A673 (cell line): ENCODE data around the gene STK17A. TPM values are rescaled to one million over a fixed set of nuclear protein-coding genes. Genes with fewer than 3 reads are reported as not detected.

Experiments used
- BruUV-seq: library from RNA; stranded (reverse); fragments of 400-500 nt; replicated peaks from 2 replicates; lab custom pipeline; 2021; lab: Mats Ljungman, UMichigan
- CTCF ChIA-PET: fragments of 300-600 bp; sonication (Branson Sonifier 250); formaldehyde crosslinking; loops from one replicate; lab custom pipeline; 2022; ENCODE audit warnings: antibody characterized with exemption; lab: Charles Lee
- POLR2A ChIA-PET: fragments of 300-600 bp; sonication (Branson Sonifier 250); formaldehyde crosslinking; loops from one replicate; lab custom pipeline; 2022; ENCODE audit warnings: antibody characterized with exemption; ENCODE audit not compliant: low non-redundant PET; lab: Charles Lee
- DNase-seq: peaks from one replicate; pipeline ENCODE4 v3.0.0-alpha.2; 2015; ENCODE audit warnings: low spot score
- H3K27ac ChIP-seq: fragments of 200-600 bp; sonication (generic); 2 replicates; pipeline ENCODE4 v1.5.1; 2016; ENCODE audit warnings: mixed run types, low read depth, mild to moderate bottlenecking, mixed read lengths, antibody characterized with exemption, low read length; ENCODE audit not compliant: poor library complexity, severe bottlenecking
- H3K27me3 ChIP-seq: fragments of 200-600 bp; sonication (generic); replicated peaks from 2 replicates; pipeline ENCODE4 v1.6.1; 2017; ENCODE audit warnings: mixed run types, low read depth, mild to moderate bottlenecking, mixed read lengths, antibody characterized with exemption, low read length; ENCODE audit not compliant: insufficient read depth, poor library complexity
- H3K36me3 ChIP-seq: fragments of 200-600 bp; sonication (generic); 2 replicates; pipeline ENCODE4 v1.6.1; 2016; ENCODE audit warnings: mixed run types, mild to moderate bottlenecking, mixed read lengths, antibody characterized with exemption, low read length; ENCODE audit not compliant: insufficient read depth, poor library complexity, severe bottlenecking
- H3K4me1 ChIP-seq: fragments of 200-600 bp; sonication (generic); 2 replicates; pipeline ENCODE4 v1.6.1; 2017; ENCODE audit warnings: mixed run types, mild to moderate bottlenecking, mixed read lengths, antibody characterized with exemption, low read length; ENCODE audit not compliant: insufficient read depth, poor library complexity, severe bottlenecking
- H3K4me3 ChIP-seq: fragments of 200-600 bp; sonication (generic); 2 replicates; pipeline ENCODE4 v1.5.1; 2016; ENCODE audit warnings: low read depth, mixed run types, mild to moderate bottlenecking, mixed read lengths, low read length; ENCODE audit not compliant: poor library complexity, severe bottlenecking
- H3K9me3 ChIP-seq: fragments of 200-600 bp; sonication (generic); 2 replicates; pipeline ENCODE4 v1.6.1; 2016; ENCODE audit warnings: mixed run types, low read depth, mild to moderate bottlenecking, mixed read lengths, antibody characterized with exemption, low read length; ENCODE audit not compliant: poor library complexity, severe bottlenecking
- EZH2 ChIP-seq: fragments of 200-600 bp; sonication (generic); IDR thresholded peaks from 2 replicates; pipeline ENCODE4 v1.6.1; 2017; ENCODE audit warnings: borderline replicate concordance, low read depth, mild to moderate bottlenecking, mixed read lengths, antibody characterized with exemption, low read length; ENCODE audit not compliant: poor library complexity, severe bottlenecking
- intact Hi-C: fragments of 100-400 bp; cut with micrococcal nuclease; formaldehyde crosslinking; loops from one replicate; pipeline ENCODE4 v1.10.0; 2022; ENCODE audit not compliant: unreplicated experiment
- total RNA-seq: library from RNA; stranded (reverse); gene quantifications from 2 replicates; pipeline ENCODE4 v1.2.3, GENCODE V29; 2021
- TF ChIP-seq, protein P1 (sequence below): fragments of 300-800, 200-600 bp; sonication (generic); conservative IDR thresholded peaks from 2 replicates; pipeline ENCODE4 v1.5.1; 2017; ENCODE audit warnings: low read depth, mild to moderate bottlenecking, antibody characterized with exemption, low read length, moderate library complexity, mixed read lengths

The STK17A gene
- total RNA-seq, 1 experiment from 2014 or later = 27.3 TPM

- CTCF ChIA-PET = no interaction called here
- Histone ChIP-seq H3K27ac (no peak overlapping the region), H3K4me3 (no peak overlapping the region), H3K36me3 (no peaks in the 10 kb centered on the region), H3K27me3 (no peaks in the 10 kb centered on the region), H3K9me3 (no peaks in the 10 kb centered on the region), H3K4me1 (no peaks in the 10 kb centered on the region)
- no peak for TF ChIP-seq EZH2
- TF ChIP-seq, protein P1, sequence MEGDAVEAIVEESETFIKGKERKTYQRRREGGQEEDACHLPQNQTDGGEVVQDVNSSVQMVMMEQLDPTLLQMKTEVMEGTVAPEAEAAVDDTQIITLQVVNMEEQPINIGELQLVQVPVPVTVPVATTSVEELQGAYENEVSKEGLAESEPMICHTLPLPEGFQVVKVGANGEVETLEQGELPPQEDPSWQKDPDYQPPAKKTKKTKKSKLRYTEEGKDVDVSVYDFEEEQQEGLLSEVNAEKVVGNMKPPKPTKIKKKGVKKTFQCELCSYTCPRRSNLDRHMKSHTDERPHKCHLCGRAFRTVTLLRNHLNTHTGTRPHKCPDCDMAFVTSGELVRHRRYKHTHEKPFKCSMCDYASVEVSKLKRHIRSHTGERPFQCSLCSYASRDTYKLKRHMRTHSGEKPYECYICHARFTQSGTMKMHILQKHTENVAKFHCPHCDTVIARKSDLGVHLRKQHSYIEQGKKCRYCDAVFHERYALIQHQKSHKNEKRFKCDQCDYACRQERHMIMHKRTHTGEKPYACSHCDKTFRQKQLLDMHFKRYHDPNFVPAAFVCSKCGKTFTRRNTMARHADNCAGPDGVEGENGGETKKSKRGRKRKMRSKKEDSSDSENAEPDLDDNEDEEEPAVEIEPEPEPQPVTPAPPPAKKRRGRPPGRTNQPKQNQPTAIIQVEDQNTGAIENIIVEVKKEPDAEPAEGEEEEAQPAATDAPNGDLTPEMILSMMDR = no peak
- BruUV-seq = no TSS peak
- POLR2A ChIA-PET = no interaction called here
- no peak for DNase-seq
- intact Hi-C loops = no loop called here
These were observed 6.7 kb upstream of the STK17A start for GRCh38 chr7:43576241-43576640.

GRCh38 chr7:43577485-43577951, 5.4 kb upstream of the STK17A start:
- POLR2A ChIA-PET = interaction anchor here (0.6 kb wide), 1 partner anchor 375 kb away, joined by 3 read pairs; no protein-coding TSS in a partner anchor
- Histone ChIP-seq H3K4me3 (no peak overlapping the region), H3K4me1 (peaks cover 4% of the 10 kb centered on the region), H3K27ac (no peak overlapping the region), H3K9me3 (no peaks in the 10 kb centered on the region), H3K27me3 (peaks cover 5% of the 10 kb centered on the region), H3K36me3 (no peaks in the 10 kb centered on the region)
- no peak for DNase-seq
- CTCF ChIA-PET = no interaction called here
- TF ChIP-seq, protein P1 = no peak
- TF ChIP-seq EZH2 = no peak
- no TSS peak for BruUV-seq
- intact Hi-C loops = no loop called here

DNA sequence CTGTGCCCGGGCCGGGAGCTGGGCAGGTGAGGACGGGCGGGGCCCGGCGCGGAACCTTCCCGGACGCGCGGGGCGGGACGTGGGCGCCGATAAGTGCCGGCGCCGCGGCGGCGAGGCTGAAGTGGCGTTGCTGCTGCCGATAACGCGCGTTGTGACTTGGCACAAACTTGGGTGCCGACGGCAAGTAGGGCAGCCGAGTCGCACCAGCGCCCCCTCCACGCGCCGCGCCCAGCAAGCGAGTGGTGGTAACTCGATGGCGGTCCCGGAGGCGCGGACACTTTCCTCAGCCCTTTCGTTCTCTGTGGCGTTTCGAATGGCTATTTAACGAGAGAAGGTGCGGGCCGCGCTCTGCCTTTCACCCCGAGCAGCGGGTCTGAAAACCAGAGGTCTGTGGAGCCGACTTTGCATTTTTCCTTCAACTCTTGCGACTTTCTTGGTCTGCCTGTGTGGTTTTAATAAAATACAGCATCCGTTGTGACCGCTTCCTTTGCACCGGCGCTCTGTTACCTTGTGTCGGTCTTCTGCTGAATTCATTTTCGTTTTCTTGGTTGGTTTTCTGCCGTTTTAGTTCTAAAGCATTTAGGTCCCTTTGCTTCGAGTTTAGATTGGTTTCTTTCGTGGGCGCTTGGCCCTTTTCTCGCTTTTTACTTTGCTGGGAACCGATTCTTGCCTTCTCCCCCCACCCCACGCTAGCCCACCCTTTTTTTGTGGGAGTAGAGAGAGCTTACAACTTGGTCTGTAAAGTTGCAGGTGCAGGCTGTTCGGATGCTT, 701 bp downstream of the STK17A start:
- ChIA-PET POLR2A (interaction anchor here (0.9 to 1.0 kb wide), 2 partner anchors 115 to 116 kb away, joined by 4 to 7 read pairs; no protein-coding TSS in a partner anchor), CTCF (interaction anchor here (0.5 to 2.3 kb wide), 19 partner anchors 11 to 322 kb away, joined by 3 to 141 read pairs (median 4); no protein-coding TSS in a partner anchor)
- DNase-seq = peak; percentile 81
- BruUV-seq = no TSS peak
- no peaks in the 10 kb centered on the region for H3K9me3 ChIP-seq
- peaks cover 5% of the 10 kb centered on the region for H3K27me3 ChIP-seq
- TF ChIP-seq EZH2 = no peak
- TF ChIP-seq, protein P1 = peak; percentile 47; the same call in 1 of the 2 replicates
- peak overlapping the region; percentile 88 for H3K27ac ChIP-seq
- no peaks in the 10 kb centered on the region for H3K36me3 ChIP-seq
- peaks cover 31% of the 10 kb centered on the region for H3K4me1 ChIP-seq
- peak overlapping the region; percentile 89 for H3K4me3 ChIP-seq
- intact Hi-C loops = loop anchor here (2.0 kb wide), 1 partner anchor 255 kb away; no protein-coding TSS in a partner anchor
